HepG2 (cell line): ENCODE data around the gene ATP11A. TPM values are rescaled to one million over a fixed set of nuclear protein-coding genes. Genes with fewer than 3 reads are reported as not detected.

ENCODE experiments used
- GABPA ChIP-seq, 2 experiments: IDR thresholded peaks; 2 replicates each; pipeline ENCODE4 v1.6.1; 2011 to 2016; ENCODE audit warnings: low read depth in 2 of 2, low read length in 1 of 2, missing biosample characterization in 1 of 2, missing genetic modification characterization in 1 of 2
- IRX3 ChIP-seq: sonication (generic); formaldehyde crosslinking; IDR thresholded peaks from 2 replicates; pipeline ENCODE4 v1.8.1; 2023; ENCODE audit warnings: mild to moderate bottlenecking, low read depth, missing genetic modification reagents, borderline replicate concordance
- ISL2 ChIP-seq: sonication (generic); formaldehyde crosslinking; IDR thresholded peaks from 2 replicates; pipeline ENCODE4 v1.5.0; 2020; ENCODE audit warnings: missing genetic modification reagents
- LBX2 ChIP-seq: sonication (generic); formaldehyde crosslinking; IDR thresholded peaks from 2 replicates; pipeline ENCODE4 v1.5.0; 2020; ENCODE audit warnings: missing genetic modification reagents, mild to moderate bottlenecking, borderline replicate concordance
- MTF2 ChIP-seq: sonication (generic); formaldehyde crosslinking; IDR thresholded peaks from 2 replicates; pipeline ENCODE4 v1.5.0; 2020; ENCODE audit warnings: missing genetic modification reagents, borderline replicate concordance
- NCOA2 ChIP-seq: sonication (generic); formaldehyde crosslinking; IDR thresholded peaks from 2 replicates; pipeline ENCODE4 v1.8.0; 2022; ENCODE audit warnings: inconsistent platforms
- NKX3-1 ChIP-seq: sonication (generic); formaldehyde crosslinking; IDR thresholded peaks from 2 replicates; pipeline ENCODE4 v1.5.0; 2020; ENCODE audit warnings: missing genetic modification reagents
- NR2F1 ChIP-seq, 2 experiments: fragments of 450-650 bp in 1 of 2; formaldehyde crosslinking in 1 of 2; IDR thresholded peaks; 2 replicates each; pipeline versions ENCODE4 v1.5.0 to v1.6.1; 2016 to 2020; ENCODE audit warnings: mild to moderate bottlenecking in 1 of 2, missing compliant biosample characterization in 1 of 2, missing genetic modification reagents in 1 of 2, moderate library complexity in 1 of 2
- SCMH1 ChIP-seq: sonication (generic); formaldehyde crosslinking; IDR thresholded peaks from 2 replicates; pipeline ENCODE4 v1.9.0; 2021; ENCODE audit warnings: missing genetic modification reagents, mild to moderate bottlenecking, borderline replicate concordance
- SMARCE1 ChIP-seq: fragments of 450-650 bp; IDR thresholded peaks from 2 replicates; pipeline ENCODE4 v1.6.1; 2017; ENCODE audit warnings: borderline replicate concordance
- STAG1 ChIP-seq: sonication (generic); formaldehyde crosslinking; IDR thresholded peaks from 2 replicates; pipeline ENCODE4 v1.4.0; 2020; ENCODE audit warnings: missing genetic modification reagents
- YEATS4 ChIP-seq: sonication (generic); formaldehyde crosslinking; IDR thresholded peaks from 2 replicates; pipeline ENCODE4 v1.4.0; 2020; ENCODE audit warnings: missing genetic modification reagents, borderline replicate concordance
- ZFP36L1 ChIP-seq: sonication (generic); formaldehyde crosslinking; IDR thresholded peaks from 2 replicates; pipeline ENCODE4 v1.8.0; 2022; ENCODE audit warnings: mild to moderate bottlenecking, missing genetic modification reagents, moderate library complexity
- ZFP36L2 ChIP-seq: sonication (generic); formaldehyde crosslinking; IDR thresholded peaks from 2 replicates; pipeline ENCODE4 v1.4.0; 2020; ENCODE audit warnings: missing genetic modification reagents
- ZGPAT ChIP-seq: IDR thresholded peaks from 2 replicates; pipeline ENCODE4 v1.6.1; 2016; ENCODE audit warnings: mild to moderate bottlenecking
- ZNF225 ChIP-seq: sonication (generic); formaldehyde crosslinking; IDR thresholded peaks from 2 replicates; pipeline ENCODE4 v1.4.0; 2020; ENCODE audit warnings: mild to moderate bottlenecking, missing genetic modification reagents
- ZNF260 ChIP-seq: sonication (generic); formaldehyde crosslinking; IDR thresholded peaks from 2 replicates; pipeline ENCODE4 v1.4.0; 2020; ENCODE audit warnings: missing genetic modification reagents, low read depth, mild to moderate bottlenecking, borderline replicate concordance
- ZNF274 ChIP-seq: sonication (generic); formaldehyde crosslinking; IDR thresholded peaks from 2 replicates; pipeline ENCODE4 v1.5.1; 2020; ENCODE audit warnings: mild to moderate bottlenecking, missing genetic modification reagents
- ZNF567 ChIP-seq: sonication (generic); formaldehyde crosslinking; IDR thresholded peaks from 2 replicates; pipeline ENCODE4 v1.8.1; 2023; ENCODE audit warnings: mild to moderate bottlenecking, missing genetic modification reagents, borderline replicate concordance
- ZNF670 ChIP-seq: sonication (generic); formaldehyde crosslinking; IDR thresholded peaks from 2 replicates; pipeline ENCODE4 v1.8.0; 2022; ENCODE audit warnings: mild to moderate bottlenecking, missing genetic modification reagents, borderline replicate concordance
- ZNF687 ChIP-seq: sonication (generic); formaldehyde crosslinking; IDR thresholded peaks from 2 replicates; pipeline ENCODE4 v1.5.1; 2020; ENCODE audit warnings: mild to moderate bottlenecking, missing genetic modification reagents, moderate library complexity
- ZNF740 ChIP-seq: sonication (generic); formaldehyde crosslinking; IDR thresholded peaks from 2 replicates; pipeline ENCODE4 v1.4.0; 2020; ENCODE audit warnings: missing genetic modification reagents
- polyA plus RNA-seq, 8 experiments: library from polyadenylated mRNA; depleted of rRNA in 3 of 8; stranded (reverse) in 7 of 8; unstranded in 1 of 8; fragments of >200 nt; fragmentation: Illumina TruSeq in 4 of 8; extraction: Trizol in 4 of 8; gene quantifications; 2 replicates each; pipeline versions ENCODE4 v1.2.1 to v1.2.3, GENCODE V29; 2011 to 2016; ENCODE audit warnings: low read depth in 4 of 8, missing spikeins in 1 of 8, mixed read lengths in 1 of 8; ENCODE audit not compliant: insufficient read depth in 1 of 8
- total RNA-seq, 5 experiments: library from RNA; depleted of rRNA; stranded (reverse); fragments of >200 nt; fragmentation: Illumina TruSeq; extraction: Trizol; gene quantifications; 2 replicates each; pipeline ENCODE4 v1.2.3, GENCODE V29; 2016; ENCODE audit warnings: low read depth in 1 of 5

ATP11A gene
- total and polyA plus RNA-seq, 2 of the 13 experiments (the other 11 are each of a cell fraction or from before 2014, with no cell fraction given): 18.4 to 20.1 TPM

GRCh38 chr13:112905990-112906641 lies 216.3 kb downstream of the ATP11A start (continued):
- TF ChIP-seq ZNF567 (CRISPR knock-in tag) (no peak), ZGPAT (CRISPR knock-in tag) (peak; percentile 56), NR2F1 (CRISPR knock-in tag; IDR thresholded peaks at IDR 0.05) (peak; percentile 4 to 63; a peak in 2 of 4 replicates), ZNF274 (0 out of 2 replicates have a peak, but pooled peaks have one; percentile 52), ZNF670 (CRISPR knock-in tag) (no peak), ZFP36L1 (CRISPR knock-in tag) (no peak), ZNF687 (CRISPR knock-in tag) (peak; percentile 89), LBX2 (no peak), SCMH1 (CRISPR knock-in tag) (no peak), ZFP36L2 (CRISPR knock-in tag) (no peak), ISL2 (peak; percentile 46; the same call in 1 of the 2 replicates), GABPA (IDR thresholded peaks at IDR 0.05; ENCODE audit: low read depth, low read length) (no peak), GABPA (CRISPR knock-in tag; IDR thresholded peaks at IDR 0.05; ENCODE audit: low read depth) (no peak), SMARCE1 (no peak), ZNF260 (no peak), IRX3 (CRISPR knock-in tag) (no peak), YEATS4 (CRISPR knock-in tag) (no peak), ZNF740 (CRISPR knock-in tag) (no peak), ZNF225 (CRISPR knock-in tag) (no peak; the same call in 1 of the 2 replicates), STAG1 (CRISPR knock-in tag) (no peak; the same call in 1 of the 2 replicates), NCOA2 (CRISPR knock-in tag) (peak; percentile 16; the same call in 1 of the 2 replicates), MTF2 (CRISPR knock-in tag) (no peak), NKX3-1 (CRISPR knock-in tag) (no peak)
